GM23338 (cell line): Measurements from ENCODE around the gene FRMD4A. TPM values are rescaled to one million over a fixed set of nuclear protein-coding genes. Genes with fewer than 3 reads are reported as not detected.

ENCODE experiments used
- ATAC-seq: fragments of 200-7000 bp; cut with Tn5 transposase; 3 replicates; pipeline ENCODE4 v1.9.1; 2020
- DNase-seq: peaks from one replicate; pipeline ENCODE4 v3.0.0-alpha.2; 2015; ENCODE audit warnings: low spot score
- H2AFZ ChIP-seq: fragments of 200-600 bp; sonication (generic); 2 replicates; pipeline ENCODE4 v1.8.0; 2016; ENCODE audit warnings: antibody characterized with exemption, mild to moderate bottlenecking, moderate library complexity
- H3F3A ChIP-seq: fragments of 200-600 bp; sonication (generic); replicated peaks from 2 replicates; pipeline ENCODE4 v1.8.0; 2017; ENCODE audit warnings: antibody characterized with exemption, mixed run types, low read depth
- H3K27ac ChIP-seq: fragments of 200-600 bp; sonication (generic); 2 replicates; pipeline ENCODE4 v1.6.1; 2016; ENCODE audit warnings: low read depth
- H3K27me3 ChIP-seq: fragments of 200-600 bp; sonication (generic); 2 replicates; pipeline ENCODE4 v1.8.0; 2016; ENCODE audit warnings: mild to moderate bottlenecking, mixed run types, moderate library complexity; ENCODE audit not compliant: insufficient read depth
- H3K36me3 ChIP-seq: fragments of 200-600 bp; sonication (generic); 2 replicates; pipeline ENCODE4 v1.8.0; 2016; ENCODE audit warnings: mild to moderate bottlenecking; ENCODE audit not compliant: insufficient read depth
- H3K4me1 ChIP-seq: fragments of 200-600 bp; sonication (generic); 2 replicates; pipeline ENCODE4 v1.8.0; 2016; ENCODE audit warnings: mild to moderate bottlenecking, moderate library complexity; ENCODE audit not compliant: insufficient read depth
- H3K4me2 ChIP-seq: fragments of 200-600 bp; sonication (generic); 2 replicates; pipeline ENCODE4 v1.7.1; 2017; ENCODE audit warnings: mixed run types
- H3K4me3 ChIP-seq: fragments of 200-600 bp; sonication (generic); 2 replicates; pipeline ENCODE4 v1.6.1; 2016; ENCODE audit warnings: mixed run types
- H3K79me2 ChIP-seq: fragments of 200-600 bp; sonication (generic); replicated peaks from 2 replicates; pipeline ENCODE4 v1.8.0; 2017; ENCODE audit warnings: mild to moderate bottlenecking; ENCODE audit not compliant: insufficient read depth
- H3K9me2 ChIP-seq: fragments of 200-600 bp; sonication (generic); 2 replicates; pipeline ENCODE4 v1.8.0; 2017; ENCODE audit not compliant: insufficient read depth
- H4K20me1 ChIP-seq: fragments of 200-600 bp; sonication (generic); replicated peaks from 2 replicates; pipeline ENCODE4 v1.8.0; 2017; ENCODE audit warnings: mild to moderate bottlenecking; ENCODE audit not compliant: insufficient read depth
- H3K27ac Mint-ChIP-seq: 2 replicates; pipeline ENCODE4 v1.8.0; 2020; ENCODE audit warnings: inconsistent platforms, mild to moderate bottlenecking, moderate library complexity, mixed read lengths
- H3K27me3 Mint-ChIP-seq: 3 replicates; pipeline ENCODE4 v1.8.0; 2022; ENCODE audit warnings: low read depth, mild to moderate bottlenecking, moderate library complexity, mixed read lengths, inconsistent platforms; ENCODE audit not compliant: insufficient read depth, poor library complexity
- H3K36me3 Mint-ChIP-seq: 3 replicates; pipeline ENCODE4 v1.8.0; 2021; ENCODE audit warnings: low read depth, mild to moderate bottlenecking, inconsistent platforms, moderate library complexity, mixed read lengths
- H3K4me1 Mint-ChIP-seq: 3 replicates; pipeline ENCODE4 v1.8.0; 2020; ENCODE audit warnings: mild to moderate bottlenecking, inconsistent platforms, mixed read lengths
- H3K4me3 Mint-ChIP-seq: 3 replicates; pipeline ENCODE4 v1.8.0; 2021; ENCODE audit warnings: moderate library complexity, mild to moderate bottlenecking, inconsistent platforms, mixed read lengths
- H3K9me3 Mint-ChIP-seq: 3 replicates; pipeline ENCODE4 v1.8.0; 2020; ENCODE audit warnings: moderate library complexity, mild to moderate bottlenecking, inconsistent platforms, mixed read lengths
- CREB1 ChIP-seq: fragments of 250-450 bp; sonication (Bioruptor Pico); IDR thresholded peaks from 2 replicates; pipeline ENCODE4 v1.5.0; 2020; ENCODE audit warnings: low read depth, mild to moderate bottlenecking, moderate library complexity
- CTCF ChIP-seq, 2 experiments: fragments of 200-600 bp in 1 of 2; sonication (generic) in 1 of 2; conservative IDR thresholded peaks; 2 replicates each; pipeline versions ENCODE4 v1.5.1 to v1.6.1; 2016 to 2017; ENCODE audit warnings: antibody characterized with exemption in 2 of 2, low read depth in 2 of 2, mild to moderate bottlenecking in 2 of 2, moderate library complexity in 1 of 2
- EZH2 ChIP-seq: fragments of 200-600 bp; sonication (generic); IDR thresholded peaks from one replicate; pipeline ENCODE4 v1.8.0; 2017; ENCODE audit warnings: antibody characterized with exemption, mild to moderate bottlenecking, low read depth; ENCODE audit not compliant: unreplicated experiment
- EZH2phosphoT487 ChIP-seq: fragments of 200-600 bp; sonication (generic); IDR thresholded peaks from one replicate; pipeline ENCODE4 v1.8.1; 2018; ENCODE audit warnings: antibody characterized with exemption; ENCODE audit not compliant: unreplicated experiment
- JUNB ChIP-seq: IDR thresholded peaks from one replicate; pipeline ENCODE4 v1.6.1; 2016; ENCODE audit warnings: antibody characterized with exemption; ENCODE audit not compliant: unreplicated experiment
- NANOG ChIP-seq: IDR thresholded peaks from 2 replicates; pipeline ENCODE4 v1.6.1; 2016; ENCODE audit warnings: antibody characterized with exemption, borderline replicate concordance
- POLR2AphosphoS5 ChIP-seq: IDR thresholded peaks from 2 replicates; pipeline ENCODE4 v1.6.1; 2016; ENCODE audit warnings: antibody characterized with exemption, low read depth
- STAT1 ChIP-seq: IDR thresholded peaks from one replicate; pipeline ENCODE4 v1.6.1; 2016; ENCODE audit warnings: antibody characterized with exemption; ENCODE audit not compliant: unreplicated experiment
- ZNF114 ChIP-seq: fragments of 250-450 bp; sonication (Bioruptor Pico); IDR thresholded peaks from 2 replicates; pipeline ENCODE4 v1.5.0; 2020; ENCODE audit warnings: mild to moderate bottlenecking, moderate library complexity
- ZNF331 ChIP-seq: fragments of 250-450 bp; sonication (Bioruptor Pico); IDR thresholded peaks from 2 replicates; pipeline ENCODE4 v1.5.0; 2020; ENCODE audit warnings: low read depth, mild to moderate bottlenecking, moderate library complexity
- polyA plus RNA-seq: library from polyadenylated mRNA; unstranded; fragments of >200 nt; fragmentation: Nextera tagmentation; extraction: Ambion mirVana; gene quantifications from 2 replicates; pipeline ENCODE4 v1.2.1, GENCODE V29; 2016
- total RNA-seq: library from RNA; depleted of rRNA; stranded (reverse); fragments of >200 nt; shearing (Covaris generic); gene quantifications from 2 replicates; pipeline ENCODE4 v1.2.3, GENCODE V29; 2014
- TF ChIP-seq, protein P1 (sequence below): IDR thresholded peaks from 2 replicates; pipeline ENCODE4 v1.6.1; 2016; ENCODE audit warnings: antibody characterized with exemption
- TF ChIP-seq, protein P2 (sequence below): IDR thresholded peaks from one replicate; pipeline ENCODE4 v1.6.1; 2018; ENCODE audit warnings: antibody characterized with exemption; ENCODE audit not compliant: unreplicated experiment

The FRMD4A gene
- total and polyA plus RNA-seq, 2 experiments from 2014 or later = 14.0 to 20.1 TPM

GRCh38 chr10:13681095-13681494 lies 649.6 kb downstream of the FRMD4A start (continued):
- TF ChIP-seq CTCF (conservative IDR thresholded peaks at IDR 0.05; ENCODE audit: low read depth in 2 of 2) (no peak), STAT1 (no peak), POLR2AphosphoS5 (no peak), EZH2 (no peak), ZNF114 (CRISPR knock-in tag) (no peak), CREB1 (CRISPR knock-in tag) (no peak), ZNF331 (CRISPR knock-in tag) (no peak)
- TF ChIP-seq, protein P1, sequence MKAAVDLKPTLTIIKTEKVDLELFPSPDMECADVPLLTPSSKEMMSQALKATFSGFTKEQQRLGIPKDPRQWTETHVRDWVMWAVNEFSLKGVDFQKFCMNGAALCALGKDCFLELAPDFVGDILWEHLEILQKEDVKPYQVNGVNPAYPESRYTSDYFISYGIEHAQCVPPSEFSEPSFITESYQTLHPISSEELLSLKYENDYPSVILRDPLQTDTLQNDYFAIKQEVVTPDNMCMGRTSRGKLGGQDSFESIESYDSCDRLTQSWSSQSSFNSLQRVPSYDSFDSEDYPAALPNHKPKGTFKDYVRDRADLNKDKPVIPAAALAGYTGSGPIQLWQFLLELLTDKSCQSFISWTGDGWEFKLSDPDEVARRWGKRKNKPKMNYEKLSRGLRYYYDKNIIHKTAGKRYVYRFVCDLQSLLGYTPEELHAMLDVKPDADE = no peak
- TF ChIP-seq, protein P2, sequence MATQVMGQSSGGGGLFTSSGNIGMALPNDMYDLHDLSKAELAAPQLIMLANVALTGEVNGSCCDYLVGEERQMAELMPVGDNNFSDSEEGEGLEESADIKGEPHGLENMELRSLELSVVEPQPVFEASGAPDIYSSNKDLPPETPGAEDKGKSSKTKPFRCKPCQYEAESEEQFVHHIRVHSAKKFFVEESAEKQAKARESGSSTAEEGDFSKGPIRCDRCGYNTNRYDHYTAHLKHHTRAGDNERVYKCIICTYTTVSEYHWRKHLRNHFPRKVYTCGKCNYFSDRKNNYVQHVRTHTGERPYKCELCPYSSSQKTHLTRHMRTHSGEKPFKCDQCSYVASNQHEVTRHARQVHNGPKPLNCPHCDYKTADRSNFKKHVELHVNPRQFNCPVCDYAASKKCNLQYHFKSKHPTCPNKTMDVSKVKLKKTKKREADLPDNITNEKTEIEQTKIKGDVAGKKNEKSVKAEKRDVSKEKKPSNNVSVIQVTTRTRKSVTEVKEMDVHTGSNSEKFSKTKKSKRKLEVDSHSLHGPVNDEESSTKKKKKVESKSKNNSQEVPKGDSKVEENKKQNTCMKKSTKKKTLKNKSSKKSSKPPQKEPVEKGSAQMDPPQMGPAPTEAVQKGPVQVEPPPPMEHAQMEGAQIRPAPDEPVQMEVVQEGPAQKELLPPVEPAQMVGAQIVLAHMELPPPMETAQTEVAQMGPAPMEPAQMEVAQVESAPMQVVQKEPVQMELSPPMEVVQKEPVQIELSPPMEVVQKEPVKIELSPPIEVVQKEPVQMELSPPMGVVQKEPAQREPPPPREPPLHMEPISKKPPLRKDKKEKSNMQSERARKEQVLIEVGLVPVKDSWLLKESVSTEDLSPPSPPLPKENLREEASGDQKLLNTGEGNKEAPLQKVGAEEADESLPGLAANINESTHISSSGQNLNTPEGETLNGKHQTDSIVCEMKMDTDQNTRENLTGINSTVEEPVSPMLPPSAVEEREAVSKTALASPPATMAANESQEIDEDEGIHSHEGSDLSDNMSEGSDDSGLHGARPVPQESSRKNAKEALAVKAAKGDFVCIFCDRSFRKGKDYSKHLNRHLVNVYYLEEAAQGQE = no peak

DNA sequence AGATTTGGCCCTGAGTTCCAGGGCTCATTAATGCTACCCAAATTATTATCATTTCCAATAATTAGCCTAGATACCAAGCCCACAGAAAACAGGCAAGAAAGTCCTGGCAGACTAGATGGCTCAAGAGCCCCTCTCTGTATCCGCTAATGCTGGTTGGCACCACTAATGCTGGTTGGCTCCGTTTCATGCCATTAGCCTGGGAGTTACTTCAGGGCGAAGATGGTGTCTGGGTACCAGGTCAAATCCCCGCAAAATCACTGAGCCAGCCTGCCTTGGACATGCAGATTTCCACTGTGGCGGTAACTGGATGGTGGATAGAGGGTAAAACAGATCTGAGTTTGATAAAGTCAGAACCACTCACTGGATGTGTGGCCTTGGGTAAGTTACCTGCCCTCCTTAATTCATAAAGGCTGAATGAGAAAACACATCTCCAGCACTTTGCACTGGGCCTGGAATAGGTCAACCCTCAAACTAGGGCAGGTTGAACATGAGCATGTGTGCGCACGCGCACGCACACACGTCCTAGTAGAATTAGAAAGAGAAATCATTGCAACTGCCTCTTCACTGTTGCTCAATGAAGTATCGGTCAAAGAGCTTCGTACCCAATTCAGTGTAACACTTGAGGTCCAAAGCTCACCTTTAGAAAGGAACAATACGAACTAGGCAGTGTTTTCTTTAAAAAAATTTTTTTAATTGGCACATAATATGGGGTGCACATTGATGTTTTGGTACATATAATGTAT lies 652.5 kb downstream of the FRMD4A start:
- Histone ChIP-seq H4K20me1 (no peaks in the 10 kb centered on the region), H3K9me2 (peaks cover 7% of the 10 kb centered on the region; the same call in 1 of the 2 replicates), H3K4me2 (no peak overlapping the region), H3K27ac (no peak overlapping the region), H3K79me2 (no peaks in the 10 kb centered on the region), H3K36me3 (no peaks in the 10 kb centered on the region), H3F3A (0 out of 2 replicates have a peak, but pooled peaks cover 4% of the 10 kb centered on the region), H3K27me3 (no peaks in the 10 kb centered on the region), H3K4me3 (no peak overlapping the region), H3K4me1 (peaks cover 8% of the 10 kb centered on the region), H2AFZ (no peak overlapping the region)
- peaks cover 13% of the 10 kb centered on the region for H3K4me1 Mint-ChIP-seq
- H3K36me3 Mint-ChIP-seq = peaks cover 26% of the 10 kb centered on the region
- ATAC-seq (no peak), DNase-seq (no peak)
- H3K27me3 Mint-ChIP-seq = peaks cover 6% of the 10 kb centered on the region
- no peak overlapping the region for H3K27ac Mint-ChIP-seq
- no peak overlapping the region for H3K4me3 Mint-ChIP-seq
- H3K9me3 Mint-ChIP-seq = no peaks in the 10 kb centered on the region
- no peak for TF ChIP-seq ZNF114 (CRISPR knock-in tag)
- no peak for TF ChIP-seq EZH2
- no peak for TF ChIP-seq CREB1 (CRISPR knock-in tag)
- TF ChIP-seq NANOG = no peak
- no peak for TF ChIP-seq POLR2AphosphoS5
- no peak for TF ChIP-seq CTCF (conservative IDR thresholded peaks at IDR 0.05; ENCODE audit: low read depth in 2 of 2)
- TF ChIP-seq JUNB = no peak
- TF ChIP-seq EZH2phosphoT487 = no peak
